HG02571 (cell line): ENCODE data around the gene FMNL1.
"Not testable (repeated sequence)": the region's sequence is repeated elsewhere in the genome, so short reads cannot be mapped to it uniquely, and the experiment has no call there.

ENCODE experiments used
- ATAC-seq: cut with Tn5 transposase; IDR thresholded peaks from one replicate; pipeline ENCODE4 v1.9.1; 2021; ENCODE audit warnings: mild to moderate bottlenecking, moderate library complexity; ENCODE audit not compliant: unreplicated experiment

Gene FMNL1

GRCh38 chr17:45234641-45235415 is 13.1 kb downstream of the FMNL1 start:
- ATAC-seq, result no peak

GRCh38 chr17:45235416-45236281 is 14.0 kb downstream of the FMNL1 start:
- ATAC-seq, result no peak

GRCh38 chr17:45236282-45236606 is 14.6 kb downstream of the FMNL1 start:
- ATAC-seq, result no peak

- ATAC-seq, result no peak
Measured at GRCh38 chr17:45237686-45238085, 16.0 kb downstream of the FMNL1 start.

- no peak for ATAC-seq
Measured at GRCh38 chr17:45238155-45238774, 16.6 kb downstream of the FMNL1 start.

- ATAC-seq, result no peak
Measured at GRCh38 chr17:45240905-45241327, 19.2 kb downstream of the FMNL1 start.

GRCh38 chr17:45241328-45242028 is 19.8 kb downstream of the FMNL1 start:
- no peak for ATAC-seq

GRCh38 chr17:45242029-45242414 is 20.3 kb downstream of the FMNL1 start:
- ATAC-seq, result no peak

GRCh38 chr17:45243750-45244149 is 22.1 kb downstream of the FMNL1 start:
- ATAC-seq, result no peak

GRCh38 chr17:45244725-45245656 is 23.3 kb downstream of the FMNL1 start:
- ATAC-seq, result no peak

- no peak for ATAC-seq
Measured at GRCh38 chr17:45246338-45246737, 24.7 kb downstream of the FMNL1 start.

GRCh38 chr17:45246861-45247428 is 25.3 kb downstream of the FMNL1 start:
- no peak for ATAC-seq

- ATAC-seq, result peak; percentile 75
Measured at GRCh38 chr17:45247429-45248131, 25.9 kb downstream of the FMNL1 start.

GRCh38 chr17:45248132-45248957 is 26.7 kb downstream of the FMNL1 start:
- peak; percentile 49 for ATAC-seq

GRCh38 chr17:45251931-45252330 is 30.2 kb downstream of the FMNL1 start:
- ATAC-seq, result no peak

- not testable (repeated sequence) for ATAC-seq
Measured at GRCh38 chr17:45253237-45253636, 31.6 kb downstream of the FMNL1 start.

GRCh38 chr17:45253879-45254278 is 32.2 kb downstream of the FMNL1 start:
- no peak for ATAC-seq

GRCh38 chr17:45255358-45255757 is 33.7 kb downstream of the FMNL1 start:
- ATAC-seq, result no peak
